ENCODE results near the gene PARP6. TPM values are rescaled to one million over a fixed set of nuclear protein-coding genes. Genes with fewer than 3 reads are reported as not detected.

Gene PARP6
- total RNA-seq, 1 donor, result 43.4 TPM

GRCh38 chr15:72196409-72197040 is 75.8 kb downstream of the PARP6 start:
- no peaks in the 10 kb centered on the region for H3K79me2 ChIP-seq (ENCODE audit: insufficient read depth, low read length)
- no peak overlapping the region for H3K27ac ChIP-seq (ENCODE audit: low read depth, low read length)
- H3K9me3 ChIP-seq (ENCODE audit: low read depth, low read length), result no peaks in the 10 kb centered on the region
- no peak for TF ChIP-seq CTCF (IDR thresholded peaks at IDR 0.05; ENCODE audit: extremely low read depth, low read depth, low read length)
- peaks cover 41% of the 10 kb centered on the region for H4K20me1 ChIP-seq (ENCODE audit: insufficient read depth, low read length)
- H3K4me1 ChIP-seq (ENCODE audit: insufficient read depth, low read length), result peaks cover 3% of the 10 kb centered on the region
- no peak overlapping the region for H3K4me3 ChIP-seq (ENCODE audit: insufficient read depth, low read length)
- H2AFZ ChIP-seq (ENCODE audit: low read length), result no peak overlapping the region
- peak overlapping the region; percentile 76 for H3K4me2 ChIP-seq (ENCODE audit: insufficient read depth, low read length)
- peaks cover 35% of the 10 kb centered on the region for H3K36me3 ChIP-seq (ENCODE audit: insufficient read depth, low read length)
- no peaks in the 10 kb centered on the region for H3K27me3 ChIP-seq (ENCODE audit: insufficient read depth, low read length)
- peak; percentile 89 for DNase-seq (ENCODE audit: insufficient read length, low spot score, missing footprints)

- no peak for TF ChIP-seq CTCF (IDR thresholded peaks at IDR 0.05; ENCODE audit: extremely low read depth, low read depth, low read length)
- DNase-seq (ENCODE audit: insufficient read length, low spot score, missing footprints), result peak; percentile 71
- Histone ChIP-seq H3K4me1 (ENCODE audit: insufficient read depth, low read length) (peaks cover 3% of the 10 kb centered on the region), H3K79me2 (ENCODE audit: insufficient read depth, low read length) (no peaks in the 10 kb centered on the region), H3K4me2 (ENCODE audit: insufficient read depth, low read length) (no peak overlapping the region), H3K4me3 (ENCODE audit: insufficient read depth, low read length) (no peak overlapping the region), H3K27me3 (ENCODE audit: insufficient read depth, low read length) (peaks cover 5% of the 10 kb centered on the region), H3K27ac (ENCODE audit: low read depth, low read length) (no peak overlapping the region), H2AFZ (ENCODE audit: low read length) (no peak overlapping the region), H4K20me1 (ENCODE audit: insufficient read depth, low read length) (peaks cover 27% of the 10 kb centered on the region), H3K9me3 (ENCODE audit: low read depth, low read length) (no peaks in the 10 kb centered on the region), H3K36me3 (ENCODE audit: insufficient read depth, low read length) (peaks cover 21% of the 10 kb centered on the region)
These were observed 77.2 kb downstream of the PARP6 start for GRCh38 chr15:72195101-72195511.

- DNase-seq (ENCODE audit: insufficient read length, low spot score, missing footprints), result peak; percentile 65
- Histone ChIP-seq H3K27ac (ENCODE audit: low read depth, low read length) (no peak overlapping the region), H4K20me1 (ENCODE audit: insufficient read depth, low read length) (peaks cover 15% of the 10 kb centered on the region), H3K36me3 (ENCODE audit: insufficient read depth, low read length) (peaks cover 9% of the 10 kb centered on the region), H3K4me2 (ENCODE audit: insufficient read depth, low read length) (no peak overlapping the region), H3K27me3 (ENCODE audit: insufficient read depth, low read length) (peaks cover 5% of the 10 kb centered on the region), H3K4me3 (ENCODE audit: insufficient read depth, low read length) (no peak overlapping the region), H2AFZ (ENCODE audit: low read length) (no peak overlapping the region), H3K79me2 (ENCODE audit: insufficient read depth, low read length) (no peaks in the 10 kb centered on the region), H3K4me1 (ENCODE audit: insufficient read depth, low read length) (no peaks in the 10 kb centered on the region), H3K9me3 (ENCODE audit: low read depth, low read length) (no peaks in the 10 kb centered on the region)
- TF ChIP-seq CTCF (IDR thresholded peaks at IDR 0.05; ENCODE audit: extremely low read depth, low read depth, low read length), result no peak
These were observed 78.4 kb downstream of the PARP6 start for GRCh38 chr15:72193836-72194396.

GRCh38 chr15:72192416-72192815 is 79.9 kb downstream of the PARP6 start:
- Histone ChIP-seq H3K27me3 (ENCODE audit: insufficient read depth, low read length) (peaks cover 8% of the 10 kb centered on the region), H3K4me3 (ENCODE audit: insufficient read depth, low read length) (no peak overlapping the region), H3K36me3 (ENCODE audit: insufficient read depth, low read length) (no peaks in the 10 kb centered on the region), H3K9me3 (ENCODE audit: low read depth, low read length) (no peaks in the 10 kb centered on the region), H4K20me1 (ENCODE audit: insufficient read depth, low read length) (peaks cover 4% of the 10 kb centered on the region), H3K79me2 (ENCODE audit: insufficient read depth, low read length) (no peaks in the 10 kb centered on the region), H3K27ac (ENCODE audit: low read depth, low read length) (no peak overlapping the region), H2AFZ (ENCODE audit: low read length) (no peak overlapping the region), H3K4me2 (ENCODE audit: insufficient read depth, low read length) (no peak overlapping the region), H3K4me1 (ENCODE audit: insufficient read depth, low read length) (no peaks in the 10 kb centered on the region)
- TF ChIP-seq CTCF (IDR thresholded peaks at IDR 0.05; ENCODE audit: extremely low read depth, low read depth, low read length), result no peak
- no peak for DNase-seq (ENCODE audit: insufficient read length, low spot score, missing footprints)

Other genes starting within 250 kb of the PARP6 start
- 59.0 and 60.1 TPM in 2 replicates for gene MYO9A, start 154.4 kb downstream of the PARP6 start, total RNA-seq
- 2.4 and 2.5 TPM in 2 replicates for gene SENP8, start 154.2 kb downstream of the PARP6 start, total RNA-seq
- gene GRAMD2A, start 74.8 kb downstream of the PARP6 start, total RNA-seq, result not detected in 2 replicates
- 1,919 and 2,299 TPM in 2 replicates for gene PKM, start 41.4 kb downstream of the PARP6 start, total RNA-seq
- 0.36 and 0.59 TPM in 2 replicates for gene CELF6, start 47.6 kb upstream of the PARP6 start, total RNA-seq
- gene HEXA, start 103.5 kb upstream of the PARP6 start, total RNA-seq, result 122 and 146 TPM in 2 replicates
- gene TMEM202, start 125.8 kb upstream of the PARP6 start, total RNA-seq, result not detected in 2 replicates
- 32.6 and 41.0 TPM in 2 replicates for gene ARIH1, start 201.8 kb upstream of the PARP6 start, total RNA-seq